ENCODE measurements around the gene DPPA2. TPM values are rescaled to one million over a fixed set of nuclear protein-coding genes. Genes with fewer than 3 reads are reported as not detected.

The DPPA2 gene
- polyA plus RNA-seq, 1 donor (not counting 4 experiments of a cell fraction or from before 2014, with no cell fraction given), result not detected

- no peak for FAIRE-seq
- H3K4me1 ChIP-seq (ENCODE audit: control insufficient read depth, extremely low read depth, insufficient read depth, low read length), result no peaks in the 10 kb centered on the region
- H2AFZ ChIP-seq (ENCODE audit: control insufficient read depth, low read length), result no peak overlapping the region
- no peak for DNase-seq (ENCODE audit: low read depth, low spot score)
- H3K9ac ChIP-seq (ENCODE audit: control insufficient read depth, extremely low read depth, insufficient read depth, low read length), result no peak overlapping the region
- H3K36me3 ChIP-seq (ENCODE audit: control insufficient read depth in 2 of 2, extremely low read depth in 1 of 2, insufficient read depth in 2 of 2, low read length in 2 of 2), result no peaks in the 10 kb centered on the region
- TF ChIP-seq, protein P1, sequence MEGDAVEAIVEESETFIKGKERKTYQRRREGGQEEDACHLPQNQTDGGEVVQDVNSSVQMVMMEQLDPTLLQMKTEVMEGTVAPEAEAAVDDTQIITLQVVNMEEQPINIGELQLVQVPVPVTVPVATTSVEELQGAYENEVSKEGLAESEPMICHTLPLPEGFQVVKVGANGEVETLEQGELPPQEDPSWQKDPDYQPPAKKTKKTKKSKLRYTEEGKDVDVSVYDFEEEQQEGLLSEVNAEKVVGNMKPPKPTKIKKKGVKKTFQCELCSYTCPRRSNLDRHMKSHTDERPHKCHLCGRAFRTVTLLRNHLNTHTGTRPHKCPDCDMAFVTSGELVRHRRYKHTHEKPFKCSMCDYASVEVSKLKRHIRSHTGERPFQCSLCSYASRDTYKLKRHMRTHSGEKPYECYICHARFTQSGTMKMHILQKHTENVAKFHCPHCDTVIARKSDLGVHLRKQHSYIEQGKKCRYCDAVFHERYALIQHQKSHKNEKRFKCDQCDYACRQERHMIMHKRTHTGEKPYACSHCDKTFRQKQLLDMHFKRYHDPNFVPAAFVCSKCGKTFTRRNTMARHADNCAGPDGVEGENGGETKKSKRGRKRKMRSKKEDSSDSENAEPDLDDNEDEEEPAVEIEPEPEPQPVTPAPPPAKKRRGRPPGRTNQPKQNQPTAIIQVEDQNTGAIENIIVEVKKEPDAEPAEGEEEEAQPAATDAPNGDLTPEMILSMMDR (optimal IDR thresholded peaks at IDR 0.05 in 1 of 3, IDR thresholded peaks at IDR 0.05 in 1 of 3, conservative IDR thresholded peaks at IDR 0.05 in 1 of 3; ENCODE audit: extremely low read depth in 1 of 3, insufficient read depth in 2 of 3, low read length in 3 of 3), result no peak
- TF ChIP-seq EZH2 (IDR thresholded peaks at IDR 0.05; ENCODE audit: low read length), result no peak
- no peak overlapping the region for H3K4me2 ChIP-seq (ENCODE audit: control insufficient read depth, extremely low read depth, insufficient read depth, low read depth, low read length)
- no peaks in the 10 kb centered on the region for H3K9me1 ChIP-seq (ENCODE audit: control insufficient read depth, extremely low read depth, insufficient read depth, low read length)
- H3K4me3 ChIP-seq (ENCODE audit: control insufficient read depth in 2 of 3, extremely low read depth in 1 of 3, insufficient read depth in 2 of 3, low read depth in 1 of 3, low read length in 3 of 3), result no peak overlapping the region
- H3K27ac ChIP-seq (ENCODE audit: control insufficient read depth, insufficient read depth, low read length), result no peak overlapping the region
- dilution Hi-C loops (cut with MboI; ENCODE audit: extremely low pct_ligation_motif_present, low sequenced_read_pairs), result no loop called here
- no peaks in the 10 kb centered on the region for H4K20me1 ChIP-seq (ENCODE audit: control insufficient read depth, extremely low read depth, insufficient read depth, low read length)
- no peaks in the 10 kb centered on the region for H3K9me3 ChIP-seq (ENCODE audit: control insufficient read depth, low read depth, low read length)
- H3K79me2 ChIP-seq (ENCODE audit: control insufficient read depth, insufficient read depth, low read length), result no peaks in the 10 kb centered on the region
- no peaks in the 10 kb centered on the region for H3K27me3 ChIP-seq (ENCODE audit: control insufficient read depth, extremely low read depth, insufficient read depth, low read length)
Observed at GRCh38 chr3:109339714-109340648, 23.7 kb upstream of the DPPA2 start.

GRCh38 chr3:109339197-109339596 lies 22.9 kb upstream of the DPPA2 start:
- H3K4me1 ChIP-seq (ENCODE audit: control insufficient read depth, extremely low read depth, insufficient read depth, low read length), result no peaks in the 10 kb centered on the region
- no peaks in the 10 kb centered on the region for H3K27me3 ChIP-seq (ENCODE audit: control insufficient read depth, extremely low read depth, insufficient read depth, low read length)
- H3K79me2 ChIP-seq (ENCODE audit: control insufficient read depth, insufficient read depth, low read length), result no peaks in the 10 kb centered on the region
- no peak for FAIRE-seq
- H3K36me3 ChIP-seq (ENCODE audit: control insufficient read depth in 2 of 2, extremely low read depth in 1 of 2, insufficient read depth in 2 of 2, low read length in 2 of 2), result no peaks in the 10 kb centered on the region
- dilution Hi-C loops (cut with MboI; ENCODE audit: extremely low pct_ligation_motif_present, low sequenced_read_pairs), result no loop called here
- TF ChIP-seq, protein P1 (optimal IDR thresholded peaks at IDR 0.05 in 1 of 3, IDR thresholded peaks at IDR 0.05 in 1 of 3, conservative IDR thresholded peaks at IDR 0.05 in 1 of 3; ENCODE audit: extremely low read depth in 1 of 3, insufficient read depth in 2 of 3, low read length in 3 of 3), result no peak
- TF ChIP-seq EZH2 (IDR thresholded peaks at IDR 0.05; ENCODE audit: low read length), result no peak
- H3K4me3 ChIP-seq (ENCODE audit: control insufficient read depth in 2 of 3, extremely low read depth in 1 of 3, insufficient read depth in 2 of 3, low read depth in 1 of 3, low read length in 3 of 3), result no peak overlapping the region
- DNase-seq (ENCODE audit: low read depth, low spot score), result no peak
- no peaks in the 10 kb centered on the region for H3K9me1 ChIP-seq (ENCODE audit: control insufficient read depth, extremely low read depth, insufficient read depth, low read length)
- no peak overlapping the region for H2AFZ ChIP-seq (ENCODE audit: control insufficient read depth, low read length)
- H3K9me3 ChIP-seq (ENCODE audit: control insufficient read depth, low read depth, low read length), result no peaks in the 10 kb centered on the region
- H3K27ac ChIP-seq (ENCODE audit: control insufficient read depth, insufficient read depth, low read length), result no peak overlapping the region
- no peak overlapping the region for H3K4me2 ChIP-seq (ENCODE audit: control insufficient read depth, extremely low read depth, insufficient read depth, low read depth, low read length)
- H4K20me1 ChIP-seq (ENCODE audit: control insufficient read depth, extremely low read depth, insufficient read depth, low read length), result no peaks in the 10 kb centered on the region
- H3K9ac ChIP-seq (ENCODE audit: control insufficient read depth, extremely low read depth, insufficient read depth, low read length), result no peak overlapping the region
